Kidney (tissue), 14 donors: ENCODE data around the gene KCNG2. TPM values are rescaled to one million over a fixed set of nuclear protein-coding genes. Genes with fewer than 3 reads are reported as not detected.
"Not testable (repeated sequence)": the region's sequence is repeated elsewhere in the genome, so short reads cannot be mapped to it uniquely, and the experiment has no call there.

Experiments
- DNase-seq, 5 donors: peaks; one replicate each; pipeline ENCODE4 v3.0.0-alpha.2; 2013 to 2020
- FAIRE-seq: peaks from 2 replicates; lab custom pipeline; 2012; peaks lifted over from hg19 to GRCh38; lab: Jason Lieb, UNC
- H3K27ac ChIP-seq, 2 donors: one replicate each; pipeline ENCODE4 v1.7.0; 2013; ENCODE audit warnings: low read depth in 2 of 2, low read length in 2 of 2, inconsistent platforms in 1 of 2
- H3K27me3 ChIP-seq: one replicate; pipeline ENCODE4 v1.7.1; 2013; ENCODE audit warnings: low read length, inconsistent platforms; ENCODE audit not compliant: control insufficient read depth, insufficient read depth
- H3K36me3 ChIP-seq, 3 donors: one replicate each; pipeline versions ENCODE4 v1.7.0 to v1.7.1; 2013; ENCODE audit warnings: low read length in 3 of 3, control low read depth in 1 of 3, inconsistent platforms in 1 of 3; ENCODE audit not compliant: insufficient read depth in 3 of 3, control insufficient read depth in 2 of 3
- H3K4me1 ChIP-seq, 3 donors: one replicate each; pipeline versions ENCODE4 v1.7.0 to v1.7.1; 2013; ENCODE audit warnings: low read length in 3 of 3, inconsistent platforms in 1 of 3, low read depth in 1 of 3; ENCODE audit not compliant: control insufficient read depth in 2 of 3, insufficient read depth in 2 of 3
- H3K4me3 ChIP-seq, 3 donors: one replicate each; pipeline versions ENCODE4 v1.7.0 to v1.8.1; 2013; ENCODE audit warnings: low read length in 3 of 3, control low read depth in 1 of 3, inconsistent platforms in 1 of 3
- H3K9ac ChIP-seq, 3 donors: one replicate each; pipeline versions ENCODE4 v1.7.0 to v1.7.1; 2013; ENCODE audit warnings: low read length in 3 of 3, control low read depth in 1 of 3, inconsistent platforms in 1 of 3
- H3K9me3 ChIP-seq, 3 donors: one replicate each; pipeline versions ENCODE4 v1.7.0 to v1.7.1; 2013; ENCODE audit warnings: low read length in 3 of 3, control low read depth in 1 of 3, inconsistent platforms in 1 of 3; ENCODE audit not compliant: control insufficient read depth in 2 of 3, insufficient read depth in 1 of 3
- CTCF ChIP-seq: IDR thresholded peaks from 3 replicates; pipeline ENCODE4 v1.5.1; 2012; ENCODE audit warnings: mild to moderate bottlenecking, moderate library complexity, borderline replicate concordance; ENCODE audit not compliant: insufficient read depth; ENCODE audit errors: extremely low read depth
- intact Hi-C: fragments of 100-400 bp; cut with DNase I; formaldehyde crosslinking; loops from one replicate; pipeline ENCODE4 v1.11.1; 2022
- polyA plus RNA-seq: library from polyadenylated mRNA; stranded (reverse); fragments of 350-450 nt; fragmentation: Illumina TruSeq; extraction: RNeasy Lipid Tissue Mini Kit (QIAGEN cat#74804); gene quantifications from one replicate; pipeline ENCODE4 v1.2.3, GENCODE V29; 2014; ENCODE audit warnings: low read depth, low replicate concordance; ENCODE audit not compliant: insufficient read depth
- total RNA-seq: library from RNA; stranded (reverse); fragmentation: NEBNext Ultra II Directional; extraction: Animal tissue kit (Norgen Biotek cat#: 25700); gene quantifications from one replicate; pipeline ENCODE4 v1.2.1, GENCODE V29; 2021
- donor health status: control.
- donor health status: control.
- donor health status: control.
- donor health status: control.
- donor health status: control.
- donor health status: DM: yes; HTN: yes; CAD: no.
- donor health status: Normal renal cell carcinoma (clear cell type).

The KCNG2 gene
- total and polyA plus RNA-seq, 2 donors from 2014 or later = 0.76 TPM; not detected in 1

DNA sequence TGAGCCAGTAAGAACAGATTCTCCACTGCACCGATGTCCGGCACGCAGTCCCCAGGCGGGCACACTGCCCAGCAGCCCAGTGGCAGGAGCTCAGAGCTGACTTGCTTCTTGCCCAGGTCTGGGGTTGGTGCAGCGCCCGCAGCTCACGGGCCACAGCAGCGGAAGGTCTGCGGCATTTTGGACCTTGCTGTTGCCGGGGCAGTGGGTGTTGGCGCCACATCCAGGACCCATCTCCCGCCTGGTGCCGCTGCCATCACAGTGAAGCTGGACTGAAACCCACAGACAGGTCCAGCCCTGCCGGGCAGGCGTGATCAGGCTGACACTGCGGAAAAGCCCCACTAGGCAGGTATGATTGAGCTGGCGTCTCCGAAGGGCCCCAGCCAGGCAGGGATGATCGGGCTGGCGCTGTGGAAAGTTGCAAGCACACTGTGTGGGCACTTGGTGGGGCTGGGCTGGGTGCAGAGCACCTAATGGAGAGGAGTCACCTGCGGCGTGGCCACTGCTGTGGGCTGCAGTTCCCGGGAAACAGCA is 78.3 kb downstream of the KCNG2 start:
- Histone ChIP-seq H3K4me1 (peaks cover 0 to 2% (median 0%) of the 10 kb centered on the region in 3 donors), H3K36me3 (no peaks in the 10 kb centered on the region), H3K27me3 (no peaks in the 10 kb centered on the region), H3K4me3 (no peak overlapping the region), H3K9ac (no peak overlapping the region), H3K9me3 (no peaks in the 10 kb centered on the region), H3K27ac (no peak overlapping the region)
- no peak for TF ChIP-seq CTCF
- no peak for DNase-seq
- intact Hi-C loops = no loop called here
- FAIRE-seq = no peak

DNA sequence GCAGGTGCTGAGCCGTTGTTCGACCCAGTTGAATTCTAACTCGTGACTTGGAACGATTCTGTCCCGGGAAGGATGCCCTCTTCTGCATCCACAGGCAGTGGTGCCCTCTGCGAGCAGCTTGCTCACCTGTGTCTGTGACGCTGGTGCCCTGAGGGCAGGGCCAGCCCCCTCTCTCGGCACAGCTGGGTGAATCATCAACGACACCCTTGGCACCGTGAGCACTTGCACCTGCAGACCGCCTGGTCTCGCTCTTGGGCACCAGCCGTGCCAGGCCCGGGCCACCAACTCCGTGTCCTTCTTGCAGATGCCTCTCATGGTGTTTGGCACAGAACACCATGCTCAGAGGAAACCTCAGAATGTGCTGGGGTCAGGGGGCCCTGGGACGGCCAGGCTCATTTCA is 78.8 kb downstream of the KCNG2 start:
- FAIRE-seq = no peak
- Histone ChIP-seq H3K36me3 (no peaks in the 10 kb centered on the region), H3K9me3 (no peaks in the 10 kb centered on the region), H3K4me1 (peaks cover 0 to 2% (median 0%) of the 10 kb centered on the region in 3 donors), H3K9ac (no peak overlapping the region), H3K4me3 (no peak overlapping the region), H3K27ac (no peak overlapping the region), H3K27me3 (no peaks in the 10 kb centered on the region)
- TF ChIP-seq CTCF = no peak
- DNase-seq = peak in 2 of 5 donors; percentile 33 to 58
- intact Hi-C loops = no loop called here

GRCh38 chr18:79877163-79878091 is 79.7 kb downstream of the KCNG2 start:
- intact Hi-C loops = no loop called here
- TF ChIP-seq CTCF = no peak
- no peak for FAIRE-seq
- no peak overlapping the region for H3K27ac ChIP-seq
- no peaks in the 10 kb centered on the region for H3K36me3 ChIP-seq
- no peak overlapping the region for H3K4me3 ChIP-seq
- H3K4me1 ChIP-seq = peaks cover 0 to 2% (median 0%) of the 10 kb centered on the region in 3 donors
- H3K27me3 ChIP-seq = no peaks in the 10 kb centered on the region
- DNase-seq = peak; percentile 28 to 41 (median 37)
- H3K9ac ChIP-seq = no peak overlapping the region
- H3K9me3 ChIP-seq = no peaks in the 10 kb centered on the region

DNA sequence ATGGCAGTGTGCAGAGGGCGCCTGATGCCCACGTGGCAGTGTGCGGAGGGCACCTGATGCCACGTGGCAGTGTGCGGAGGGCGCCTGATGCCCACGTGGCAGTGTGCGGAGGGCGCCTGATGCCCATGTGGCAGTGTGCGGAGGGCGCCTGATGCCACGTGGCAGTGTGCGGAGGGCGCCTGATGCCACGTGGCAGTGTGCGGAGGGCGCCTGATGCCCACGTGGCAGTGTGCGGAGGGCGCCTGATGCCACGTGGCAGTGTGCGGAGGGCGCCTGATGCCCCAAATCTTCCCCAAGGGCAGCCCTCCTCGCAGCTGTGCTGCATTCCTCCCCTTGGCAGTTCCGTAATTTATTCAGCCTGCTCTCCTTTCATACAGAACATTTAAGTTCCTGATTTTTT is 80.5 kb downstream of the KCNG2 start:
- H3K27me3 ChIP-seq, H3K27ac ChIP-seq, H3K9ac ChIP-seq, FAIRE-seq, H3K36me3 ChIP-seq, H3K4me1 ChIP-seq, H3K4me3 ChIP-seq, DNase-seq, intact Hi-C loops, H3K9me3 ChIP-seq: not testable (repeated sequence)
